Neuronal stem cell (in vitro differentiated cells): ENCODE measurements around the gene GSPT2.
"Not testable (repeated sequence)": the region's sequence is repeated elsewhere in the genome, so short reads cannot be mapped to it uniquely, and the experiment has no call there.

ENCODE experiments used
- DNase-seq: peaks from one replicate; pipeline ENCODE4 v3.0.0-alpha.2; 2013; ENCODE audit warnings: low spot score
- H2AFZ ChIP-seq: one replicate; pipeline ENCODE4 v1.6.1; 2013; ENCODE audit warnings: mild to moderate bottlenecking, low read length, inconsistent platforms
- H2AK5ac ChIP-seq: 2 replicates; pipeline ENCODE4 v1.6.1; 2013; ENCODE audit warnings: low read depth, mild to moderate bottlenecking, inconsistent platforms, low read length, moderate library complexity, mixed read lengths
- H2BK120ac ChIP-seq: 2 replicates; pipeline ENCODE4 v1.6.1; 2013; ENCODE audit warnings: low read depth, mild to moderate bottlenecking, inconsistent platforms, low read length, moderate library complexity, mixed read lengths
- H2BK12ac ChIP-seq: one replicate; pipeline ENCODE4 v1.6.1; 2013; ENCODE audit warnings: low read length, inconsistent platforms
- H2BK15ac ChIP-seq: 2 replicates; pipeline ENCODE4 v1.6.1; 2013; ENCODE audit warnings: mild to moderate bottlenecking, low read length, inconsistent platforms, mixed read lengths
- H2BK5ac ChIP-seq: one replicate; pipeline ENCODE4 v1.6.1; 2013; ENCODE audit warnings: inconsistent platforms, mild to moderate bottlenecking, low read length, moderate library complexity
- H3K14ac ChIP-seq: one replicate; pipeline ENCODE4 v1.6.1; 2013; ENCODE audit warnings: low read length, inconsistent platforms
- H3K18ac ChIP-seq: 2 replicates; pipeline ENCODE4 v1.6.1; 2013; ENCODE audit warnings: low read length, inconsistent platforms
- H3K23ac ChIP-seq: 2 replicates; pipeline ENCODE4 v1.6.1; 2013; ENCODE audit warnings: low read depth, mild to moderate bottlenecking, mixed read lengths, low read length, inconsistent platforms; ENCODE audit not compliant: poor library complexity
- H3K27ac ChIP-seq: replicated peaks from 3 replicates; pipeline ENCODE4 v1.5.1; 2013; ENCODE audit warnings: low read length, inconsistent platforms
- H3K27me3 ChIP-seq, 3 experiments: 2 replicates each; pipeline ENCODE4 v1.6.1; 2013; ENCODE audit warnings: low read length in 3 of 3, mild to moderate bottlenecking in 2 of 3, inconsistent platforms in 1 of 3, low read depth in 1 of 3, mixed read lengths in 1 of 3, moderate library complexity in 1 of 3; ENCODE audit not compliant: control insufficient read depth in 3 of 3, insufficient read depth in 3 of 3
- H3K36me3 ChIP-seq, 2 donors: replicated peaks in 1 of 2; 2 replicates each; pipeline ENCODE4 v1.6.1; 2013; ENCODE audit warnings: low read length in 2 of 2; ENCODE audit not compliant: control insufficient read depth in 2 of 2, insufficient read depth in 2 of 2
- H3K4ac ChIP-seq: 2 replicates; pipeline ENCODE4 v1.6.1; 2013; ENCODE audit warnings: inconsistent platforms, mild to moderate bottlenecking, low read length, moderate library complexity
- H3K4me1 ChIP-seq, 2 donors: 1 replicate in 1 of 2; 2 replicates in 1 of 2; pipeline ENCODE4 v1.6.1; 2013; ENCODE audit warnings: low read length in 2 of 2, low read depth in 1 of 2; ENCODE audit not compliant: control insufficient read depth in 2 of 2, insufficient read depth in 1 of 2
- H3K4me2 ChIP-seq: one replicate; pipeline ENCODE4 v1.6.1; 2013; ENCODE audit warnings: mild to moderate bottlenecking, low read length, inconsistent platforms; ENCODE audit not compliant: insufficient read depth, poor library complexity, severe bottlenecking
- H3K4me3 ChIP-seq, 2 donors: 2 replicates each; pipeline ENCODE4 v1.5.1; 2013; ENCODE audit warnings: low read length in 2 of 2, mild to moderate bottlenecking in 2 of 2, inconsistent platforms in 1 of 2, moderate library complexity in 1 of 2
- H3K79me1 ChIP-seq: one replicate; pipeline ENCODE4 v1.6.1; 2013; ENCODE audit warnings: low read depth, mild to moderate bottlenecking, inconsistent platforms, low read length, moderate library complexity
- H3K9ac ChIP-seq: one replicate; pipeline ENCODE4 v1.6.1; 2013; ENCODE audit warnings: mild to moderate bottlenecking, low read depth, low read length, inconsistent platforms; ENCODE audit not compliant: poor library complexity
- H3K9me3 ChIP-seq, 2 donors: replicated peaks in 1 of 2; 2 replicates each; pipeline versions ENCODE3 to v1.6.1; 2013; ENCODE audit warnings: low read length in 2 of 2, mild to moderate bottlenecking in 2 of 2, inconsistent platforms in 1 of 2, low read depth in 1 of 2, mixed read lengths in 1 of 2, moderate library complexity in 1 of 2; ENCODE audit not compliant: control insufficient read depth in 2 of 2, insufficient read depth in 1 of 2
- H4K8ac ChIP-seq: one replicate; pipeline ENCODE4 v1.6.1; 2013; ENCODE audit warnings: low read depth, mild to moderate bottlenecking, inconsistent platforms, low read length, moderate library complexity
- H4K91ac ChIP-seq: one replicate; pipeline ENCODE4 v1.6.1; 2013; ENCODE audit warnings: low read length, low read depth, mild to moderate bottlenecking, inconsistent platforms; ENCODE audit not compliant: poor library complexity
- WGBS, 2 donors: extraction: QIAGEN DNeasy Blood & Tissue Kit; methylation state at CpG; one replicate each; pipeline ENCODE4 v1.1.7; 2013; ENCODE audit warnings: missing lambda C conversion rate in 2 of 2, mixed read lengths in 1 of 2; ENCODE audit not compliant: insufficient read length in 2 of 2, insufficient replicate concordance in 1 of 2; ENCODE audit errors: extremely low coverage in 2 of 2; 5-methylcytosine and 5-hydroxymethylcytosine counted together

The GSPT2 gene

DNA sequence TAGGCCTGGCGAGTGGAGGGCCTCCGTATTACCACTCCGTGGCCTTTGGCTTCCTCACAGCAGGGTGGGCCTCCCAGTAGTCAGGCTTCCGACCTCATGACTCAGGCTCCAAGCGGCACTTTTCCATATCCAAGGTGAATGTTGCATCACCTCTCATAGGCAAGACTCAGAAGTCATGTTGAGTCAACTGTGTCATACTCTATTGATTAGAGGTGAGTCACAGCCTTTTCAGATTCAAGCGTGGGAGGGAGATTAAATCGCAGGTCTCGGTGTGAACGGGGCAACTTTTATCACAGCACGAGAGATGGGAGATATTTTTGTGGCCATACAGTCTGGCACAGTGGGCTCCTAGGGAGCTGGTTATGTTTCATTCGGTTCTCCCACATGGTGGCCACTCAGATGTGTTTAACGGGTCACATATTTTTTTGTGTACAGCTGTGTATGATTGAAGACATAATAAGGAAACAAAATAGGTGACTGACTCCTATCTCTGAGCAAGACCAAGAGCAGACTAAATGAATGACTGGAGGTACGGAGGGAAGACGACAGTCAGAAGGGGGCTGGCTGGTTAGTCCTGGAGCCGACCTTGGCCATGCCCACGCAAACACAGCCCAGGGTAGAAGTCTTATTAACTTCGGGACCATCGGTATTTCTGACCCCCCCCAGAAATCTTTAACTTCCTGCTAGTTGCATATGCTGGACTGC is 30.1 kb upstream of the GSPT2 start:
- H3K36me3 ChIP-seq, H2BK15ac ChIP-seq, H2BK5ac ChIP-seq, H3K4me3 ChIP-seq, H2BK120ac ChIP-seq, H2AK5ac ChIP-seq, H3K9ac ChIP-seq, H3K4ac ChIP-seq, H3K4me1 ChIP-seq, H3K79me1 ChIP-seq, H2AFZ ChIP-seq, H3K27ac ChIP-seq, H3K18ac ChIP-seq, H4K8ac ChIP-seq, H3K4me2 ChIP-seq, H3K14ac ChIP-seq, H3K9me3 ChIP-seq, H2BK12ac ChIP-seq, DNase-seq, H4K91ac ChIP-seq, H3K23ac ChIP-seq, H3K27me3 ChIP-seq: not testable (repeated sequence)
- WGBS, 2 donors: no CpG with 5 or more reads among the region's 18 CpGs

DNA sequence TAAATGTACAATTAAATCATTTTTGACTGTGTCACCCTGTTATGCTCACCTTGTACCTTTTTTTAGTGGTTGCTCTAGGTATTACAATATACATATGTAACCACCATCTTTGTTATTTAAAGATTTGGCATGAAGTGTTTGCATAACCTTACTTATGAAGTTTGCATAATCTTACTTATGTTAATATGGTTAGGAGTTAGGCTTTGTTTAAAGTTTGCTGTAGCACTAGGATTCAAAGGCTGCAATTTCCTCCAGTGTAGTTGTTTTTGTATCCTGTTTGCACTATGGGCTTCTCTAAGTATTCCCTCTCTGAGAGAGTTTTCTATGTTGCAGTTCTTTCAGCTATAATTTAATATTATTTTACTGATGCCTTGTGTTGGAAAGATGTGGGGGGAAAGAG is 15.0 kb upstream of the GSPT2 start:
- no peak overlapping the region for H3K27ac ChIP-seq
- H3K4me3 ChIP-seq: no peak overlapping the region
- H3K4ac ChIP-seq: no peak overlapping the region
- H3K4me2 ChIP-seq: no peak overlapping the region
- no peaks in the 10 kb centered on the region for H3K27me3 ChIP-seq
- H2BK120ac ChIP-seq: no peak overlapping the region
- H2AK5ac ChIP-seq: no peak overlapping the region
- no peak overlapping the region for H4K91ac ChIP-seq
- no peaks in the 10 kb centered on the region for H3K4me1 ChIP-seq
- no peak overlapping the region for H2AFZ ChIP-seq
- H3K79me1 ChIP-seq: no peaks in the 10 kb centered on the region
- H2BK15ac ChIP-seq: no peak overlapping the region
- H3K23ac ChIP-seq: no peak overlapping the region
- no peak overlapping the region for H4K8ac ChIP-seq
- no peak overlapping the region for H2BK12ac ChIP-seq
- H3K9me3 ChIP-seq: no peaks in the 10 kb centered on the region
- no peak overlapping the region for H3K14ac ChIP-seq
- no peak for DNase-seq
- H2BK5ac ChIP-seq: no peak overlapping the region
- no peak overlapping the region for H3K18ac ChIP-seq
- H3K9ac ChIP-seq: no peak overlapping the region
- no peaks in the 10 kb centered on the region for H3K36me3 ChIP-seq

DNA sequence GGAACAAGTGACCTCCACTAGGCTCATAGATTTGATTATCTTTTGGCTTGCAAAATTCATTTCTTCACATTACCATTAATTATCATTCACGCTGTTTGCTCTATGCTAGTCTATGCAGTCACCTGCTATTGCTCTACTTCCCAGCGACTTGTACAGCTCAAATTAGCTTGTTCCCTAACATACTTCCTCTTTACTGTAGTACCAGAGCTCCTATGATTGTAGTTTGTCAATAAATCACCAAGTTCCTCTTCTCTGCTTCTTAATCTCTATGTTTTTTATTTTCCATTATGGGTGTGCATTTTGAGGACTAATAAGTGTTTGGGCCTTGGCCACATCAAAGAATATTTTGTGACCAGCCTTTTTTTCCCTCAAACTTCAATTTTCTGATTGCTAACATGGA is 6.2 kb upstream of the GSPT2 start:
- Histone ChIP-seq H3K79me1 (no peaks in the 10 kb centered on the region), H3K9ac (no peak overlapping the region), H3K18ac (no peak overlapping the region), H2AFZ (no peak overlapping the region), H3K9me3 (no peaks in the 10 kb centered on the region), H3K27ac (no peak overlapping the region), H2BK15ac (no peak overlapping the region), H2BK12ac (no peak overlapping the region), H4K8ac (no peak overlapping the region), H2BK5ac (no peak overlapping the region), H3K27me3 (peaks cover 0 to 22% (median 0%) of the 10 kb centered on the region in 3 experiments), H2AK5ac (no peak overlapping the region), H3K14ac (no peak overlapping the region), H3K4me2 (no peak overlapping the region), H3K4me1 (no peaks in the 10 kb centered on the region), H3K4ac (no peak overlapping the region), H3K23ac (no peak overlapping the region), H3K36me3 (no peaks in the 10 kb centered on the region), H3K4me3 (no peak overlapping the region), H2BK120ac (no peak overlapping the region), H4K91ac (no peak overlapping the region)
- no CpG with 5 or more reads among the region's 2 CpGs for WGBS, 2 donors
- no peak for DNase-seq

DNA sequence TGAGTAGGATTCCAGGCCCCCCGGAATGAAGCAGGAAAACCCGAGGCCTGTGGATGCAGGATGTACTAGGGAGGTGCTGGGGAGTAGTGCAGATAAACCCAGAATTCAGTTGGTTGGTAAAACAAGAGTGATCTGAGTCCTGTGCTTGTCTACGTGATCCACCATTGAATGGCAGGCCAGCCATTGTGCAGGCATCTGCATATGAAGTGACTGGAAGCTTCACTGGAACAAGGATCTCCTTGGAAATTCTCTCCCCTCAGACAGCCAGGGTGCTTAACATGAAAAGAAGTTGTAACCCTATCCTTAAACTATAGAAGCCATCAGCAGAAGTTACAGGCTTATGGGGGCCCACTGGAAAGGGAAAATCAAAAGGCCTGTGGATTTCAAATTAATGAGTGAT is 656 bp upstream of the GSPT2 start:
- no peak overlapping the region for H3K14ac ChIP-seq
- peaks cover 0 to 3% of the 10 kb centered on the region in 2 donors for H3K4me1 ChIP-seq
- peak overlapping the region in 1 of 2 donors; percentile 91 for H3K4me3 ChIP-seq
- peaks cover 2% of the 10 kb centered on the region for H3K79me1 ChIP-seq
- no peak overlapping the region for H4K91ac ChIP-seq
- no peak overlapping the region for H2BK5ac ChIP-seq
- H3K27ac ChIP-seq: no peak overlapping the region
- no peak overlapping the region for H3K4me2 ChIP-seq
- H3K27me3 ChIP-seq: peaks cover 0 to 22% (median 0%) of the 10 kb centered on the region in 3 experiments
- no peak overlapping the region for H2BK120ac ChIP-seq
- no peak overlapping the region for H3K9ac ChIP-seq
- WGBS, 2 donors: no CpG with 5 or more reads among the region's 3 CpGs
- H3K36me3 ChIP-seq: peaks cover 0 to 21% of the 10 kb centered on the region in 2 donors
- no peak overlapping the region for H3K23ac ChIP-seq
- no peak overlapping the region for H2BK12ac ChIP-seq
- no peak overlapping the region for H2BK15ac ChIP-seq
- DNase-seq: no peak
- H3K9me3 ChIP-seq: no peaks in the 10 kb centered on the region
- no peak overlapping the region for H4K8ac ChIP-seq
- no peak overlapping the region for H3K4ac ChIP-seq
- no peak overlapping the region for H3K18ac ChIP-seq
- H2AK5ac ChIP-seq: no peak overlapping the region
- H2AFZ ChIP-seq: peak overlapping the region; percentile 93
